Caco-2 (cell line): ENCODE results near the gene KNDC1. TPM values are rescaled to one million over a fixed set of nuclear protein-coding genes. Genes with fewer than 3 reads are reported as not detected.

Source experiments
- BruUV-seq: library from RNA; stranded (reverse); fragments of 400-500 nt; replicated peaks from 2 replicates; lab custom pipeline; 2021; lab: Mats Ljungman, UMichigan
- CTCF ChIA-PET: fragments of 300-600 bp; sonication (Branson Sonifier 250); formaldehyde crosslinking; loops from one replicate; lab custom pipeline; 2022; ENCODE audit warnings: antibody characterized with exemption; lab: Charles Lee
- POLR2A ChIA-PET: fragments of 300-600 bp; sonication (Branson Sonifier 250); formaldehyde crosslinking; loops from one replicate; lab custom pipeline; 2022; ENCODE audit warnings: antibody characterized with exemption; lab: Charles Lee
- DNase-seq, 2 experiments: peaks; one replicate each; pipeline versions ENCODE4 v3.0.0 to v3.0.0-alpha.2; 2020 to 2022
- H3K27me3 ChIP-seq: replicated peaks from 2 replicates; pipeline ENCODE4 v1.6.0; 2011; ENCODE audit warnings: low read length; ENCODE audit not compliant: control insufficient read depth, insufficient read depth
- H3K36me3 ChIP-seq: 2 replicates; pipeline ENCODE4 v1.5.1; 2011; ENCODE audit warnings: low read length; ENCODE audit not compliant: control insufficient read depth, insufficient read depth
- H3K4me1 ChIP-seq: fragments of 250-450 bp; sonication (Bioruptor Pico); 2 replicates; pipeline ENCODE4 v1.5.1; 2020; ENCODE audit warnings: mild to moderate bottlenecking
- H3K4me3 ChIP-seq: 2 replicates; pipeline ENCODE4 v1.5.1; 2011; ENCODE audit warnings: low read depth, mild to moderate bottlenecking, control low read depth, low read length
- H3K9me3 ChIP-seq: fragments of 250-450 bp; sonication (Bioruptor Pico); 2 replicates; pipeline ENCODE4 v1.5.1; 2020; ENCODE audit warnings: mild to moderate bottlenecking, moderate library complexity
- H3K27ac Mint-ChIP-seq: one replicate; pipeline ENCODE4 v1.8.0; 2022; ENCODE audit warnings: mixed read lengths; ENCODE audit not compliant: unreplicated experiment
- H3K27me3 Mint-ChIP-seq: one replicate; pipeline ENCODE4 v1.8.0; 2022; ENCODE audit warnings: mixed read lengths; ENCODE audit not compliant: insufficient read depth, unreplicated experiment
- H3K36me3 Mint-ChIP-seq: one replicate; pipeline ENCODE4 v1.8.0; 2022; ENCODE audit warnings: mild to moderate bottlenecking, mixed read lengths; ENCODE audit not compliant: insufficient read depth, unreplicated experiment
- H3K4me1 Mint-ChIP-seq: one replicate; pipeline ENCODE4 v1.8.0; 2022; ENCODE audit warnings: low read depth, mixed read lengths; ENCODE audit not compliant: unreplicated experiment
- H3K4me3 Mint-ChIP-seq: one replicate; pipeline ENCODE4 v1.8.0; 2022; ENCODE audit warnings: mild to moderate bottlenecking, moderate library complexity, mixed read lengths; ENCODE audit not compliant: unreplicated experiment
- H3K9me3 Mint-ChIP-seq: one replicate; pipeline ENCODE4 v1.8.0; 2022; ENCODE audit warnings: mixed read lengths; ENCODE audit not compliant: unreplicated experiment
- intact Hi-C: fragments of 100-400 bp; cut with micrococcal nuclease; formaldehyde crosslinking; loops from one replicate; pipeline ENCODE4 v1.10.0; 2022; ENCODE audit not compliant: unreplicated experiment
- total RNA-seq: library from RNA; stranded (reverse); gene quantifications from 2 replicates; pipeline ENCODE4 v1.2.3, GENCODE V29; 2022
- TF ChIP-seq, protein P1 (sequence below), 2 experiments: fragments of 200-600 bp in 1 of 2; IDR thresholded peaks; 1 replicate in 1 of 2; 2 replicates in 1 of 2; pipeline versions ENCODE4 v1.5.1 to v1.8.0; 2011 to 2022; ENCODE audit warnings: antibody characterized with exemption in 1 of 2, control low read depth in 1 of 2, inconsistent platforms in 1 of 2, low read depth in 1 of 2, low read length in 1 of 2, mild to moderate bottlenecking in 1 of 2, moderate library complexity in 1 of 2; ENCODE audit not compliant: insufficient read depth in 1 of 2, severe bottlenecking in 1 of 2, unreplicated experiment in 1 of 2

Gene KNDC1
- total RNA-seq, 1 experiment from 2014 or later = 3.2 TPM

DNA sequence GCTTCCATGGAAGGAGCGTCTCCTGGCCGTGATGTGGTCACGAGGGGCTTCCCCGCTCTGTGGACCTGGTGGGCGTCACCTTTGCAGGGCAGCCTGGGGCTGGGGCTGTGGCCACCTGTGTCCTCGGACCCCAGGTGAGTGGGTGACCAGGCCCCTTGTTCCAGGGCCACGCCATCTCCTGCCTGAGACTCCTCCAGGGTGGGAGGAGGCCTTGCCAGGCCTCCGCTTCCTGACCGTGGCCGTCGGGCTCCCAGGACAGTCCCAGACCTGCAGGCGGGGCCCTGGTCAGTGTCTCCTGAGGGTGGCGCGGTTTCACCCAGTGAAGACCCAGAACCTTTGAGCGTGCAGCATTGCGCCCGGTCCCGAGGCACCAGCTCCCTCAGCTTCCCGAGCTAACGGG lies 49.6 kb downstream of the KNDC1 start:
- POLR2A ChIA-PET = no interaction called here
- DNase-seq = no peak
- peaks cover 5% of the 10 kb centered on the region; the same call in 1 of the 2 replicates for H3K9me3 ChIP-seq
- Mint-ChIP-seq H3K27ac (no peak overlapping the region), H3K4me1 (no peaks in the 10 kb centered on the region), H3K36me3 (no peaks in the 10 kb centered on the region), H3K4me3 (no peak overlapping the region), H3K9me3 (no peaks in the 10 kb centered on the region), H3K27me3 (peaks cover 4% of the 10 kb centered on the region)
- H3K4me3 ChIP-seq = no peak overlapping the region
- no peaks in the 10 kb centered on the region for H3K36me3 ChIP-seq
- no peaks in the 10 kb centered on the region for H3K4me1 ChIP-seq
- CTCF ChIA-PET = interaction anchor here (0.7 kb wide), 1 partner anchor 16 kb away, joined by 9 read pairs; no protein-coding TSS in a partner anchor
- BruUV-seq = no TSS peak
- intact Hi-C loops = no loop called here
- TF ChIP-seq, protein P1, sequence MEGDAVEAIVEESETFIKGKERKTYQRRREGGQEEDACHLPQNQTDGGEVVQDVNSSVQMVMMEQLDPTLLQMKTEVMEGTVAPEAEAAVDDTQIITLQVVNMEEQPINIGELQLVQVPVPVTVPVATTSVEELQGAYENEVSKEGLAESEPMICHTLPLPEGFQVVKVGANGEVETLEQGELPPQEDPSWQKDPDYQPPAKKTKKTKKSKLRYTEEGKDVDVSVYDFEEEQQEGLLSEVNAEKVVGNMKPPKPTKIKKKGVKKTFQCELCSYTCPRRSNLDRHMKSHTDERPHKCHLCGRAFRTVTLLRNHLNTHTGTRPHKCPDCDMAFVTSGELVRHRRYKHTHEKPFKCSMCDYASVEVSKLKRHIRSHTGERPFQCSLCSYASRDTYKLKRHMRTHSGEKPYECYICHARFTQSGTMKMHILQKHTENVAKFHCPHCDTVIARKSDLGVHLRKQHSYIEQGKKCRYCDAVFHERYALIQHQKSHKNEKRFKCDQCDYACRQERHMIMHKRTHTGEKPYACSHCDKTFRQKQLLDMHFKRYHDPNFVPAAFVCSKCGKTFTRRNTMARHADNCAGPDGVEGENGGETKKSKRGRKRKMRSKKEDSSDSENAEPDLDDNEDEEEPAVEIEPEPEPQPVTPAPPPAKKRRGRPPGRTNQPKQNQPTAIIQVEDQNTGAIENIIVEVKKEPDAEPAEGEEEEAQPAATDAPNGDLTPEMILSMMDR (IDR thresholded peaks at IDR 0.05; ENCODE audit: insufficient read depth in 1 of 2, low read depth in 1 of 2, low read length in 1 of 2, severe bottlenecking in 1 of 2, unreplicated experiment in 1 of 2) = no peak
- H3K27me3 ChIP-seq = peaks cover 2% of the 10 kb centered on the region; the same call in 1 of the 2 replicates

DNA sequence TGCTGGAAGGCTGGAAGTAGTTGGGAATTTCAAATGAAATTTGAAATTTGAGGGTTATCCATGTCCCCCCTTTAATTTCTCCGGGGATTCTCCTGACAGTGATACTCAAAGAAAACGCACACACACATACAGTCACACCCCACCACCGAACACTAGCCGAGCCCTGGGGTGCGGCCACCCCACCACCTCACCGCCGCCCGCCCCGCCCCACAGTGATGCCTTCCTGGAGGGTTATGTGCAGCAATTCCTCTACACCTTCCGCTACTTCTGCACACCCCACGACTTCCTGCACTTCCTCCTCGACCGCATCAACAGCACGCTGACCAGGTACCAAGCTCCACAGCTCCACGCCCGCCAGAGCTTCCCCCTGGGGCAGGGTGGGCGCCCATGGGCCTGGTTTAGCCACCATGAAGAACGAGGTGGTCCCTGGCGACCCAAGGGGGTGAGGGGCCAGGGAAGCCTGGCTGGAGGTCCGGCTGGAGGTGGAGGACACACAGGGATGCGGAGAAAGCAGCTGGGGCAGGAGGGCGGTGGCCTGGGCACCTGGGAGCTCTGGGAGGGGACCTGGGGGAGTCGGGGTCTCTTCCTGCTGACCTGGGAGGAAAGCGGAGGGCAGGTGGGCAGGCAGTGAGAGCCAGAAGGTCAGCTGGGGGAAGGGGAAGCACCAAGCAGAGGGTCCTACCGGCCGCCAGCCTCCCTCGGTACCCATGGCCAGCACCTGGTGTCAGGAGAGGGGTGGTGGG lies 50.5 kb downstream of the KNDC1 start:
- no peak for DNase-seq
- Histone ChIP-seq H3K4me3 (no peak overlapping the region), H3K9me3 (peaks cover 5% of the 10 kb centered on the region; the same call in 1 of the 2 replicates), H3K4me1 (no peaks in the 10 kb centered on the region), H3K27me3 (peaks cover 2% of the 10 kb centered on the region; the same call in 1 of the 2 replicates), H3K36me3 (no peaks in the 10 kb centered on the region)
- POLR2A ChIA-PET = no interaction called here
- TF ChIP-seq, protein P1 (IDR thresholded peaks at IDR 0.05; ENCODE audit: insufficient read depth in 1 of 2, low read depth in 1 of 2, low read length in 1 of 2, severe bottlenecking in 1 of 2, unreplicated experiment in 1 of 2) = no peak
- Mint-ChIP-seq H3K4me3 (no peak overlapping the region), H3K36me3 (no peaks in the 10 kb centered on the region), H3K9me3 (no peaks in the 10 kb centered on the region), H3K27ac (no peak overlapping the region), H3K4me1 (no peaks in the 10 kb centered on the region), H3K27me3 (peaks cover 10% of the 10 kb centered on the region)
- BruUV-seq = no TSS peak
- CTCF ChIA-PET = interaction anchor here (0.7 kb wide), 1 partner anchor 15 kb away, joined by 9 read pairs; no protein-coding TSS in a partner anchor
- intact Hi-C loops = no loop called here

DNA sequence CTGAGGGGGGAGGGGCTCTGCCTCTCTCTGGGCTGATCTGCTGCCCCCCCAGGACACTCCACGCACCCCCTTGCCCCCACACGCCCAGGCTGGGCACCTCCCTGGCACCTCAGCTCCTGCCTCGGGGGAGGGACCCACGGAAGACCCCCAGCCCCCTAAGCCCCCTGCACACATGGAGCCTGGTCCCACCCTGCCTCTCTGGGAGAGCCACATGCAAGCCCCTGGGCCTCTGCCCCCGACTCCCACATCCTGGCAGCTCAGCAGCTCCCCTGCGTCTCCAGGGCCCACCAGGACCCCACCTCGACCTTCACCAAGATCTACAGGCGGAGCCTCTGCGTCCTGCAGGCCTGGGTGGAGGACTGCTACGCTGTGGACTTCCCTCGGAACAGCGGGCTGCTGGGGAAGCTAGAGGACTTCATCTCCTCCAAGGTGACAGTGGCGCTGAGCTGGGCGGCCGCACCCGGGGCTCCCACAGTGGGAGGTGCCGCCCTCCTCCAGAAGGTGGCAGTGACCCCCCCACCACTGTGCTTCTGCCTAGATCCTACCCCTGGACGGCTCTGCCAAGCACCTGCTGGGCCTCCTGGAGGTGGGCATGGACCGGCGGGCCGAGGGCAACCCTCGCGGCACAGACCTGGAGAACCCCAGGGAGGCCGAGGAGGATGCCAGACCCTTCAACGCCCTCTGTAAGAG lies 51.3 kb downstream of the KNDC1 start:
- Mint-ChIP-seq H3K27ac (no peak overlapping the region), H3K36me3 (peaks cover 5% of the 10 kb centered on the region), H3K27me3 (peaks cover 15% of the 10 kb centered on the region), H3K9me3 (no peaks in the 10 kb centered on the region), H3K4me1 (no peaks in the 10 kb centered on the region), H3K4me3 (no peak overlapping the region)
- CTCF ChIA-PET = no interaction called here
- POLR2A ChIA-PET = no interaction called here
- intact Hi-C loops = no loop called here
- Histone ChIP-seq H3K36me3 (no peaks in the 10 kb centered on the region), H3K9me3 (peaks cover 5% of the 10 kb centered on the region; the same call in 1 of the 2 replicates), H3K4me3 (no peak overlapping the region), H3K27me3 (peaks cover 3% of the 10 kb centered on the region; the same call in 1 of the 2 replicates), H3K4me1 (no peaks in the 10 kb centered on the region)
- TF ChIP-seq, protein P1 (IDR thresholded peaks at IDR 0.05; ENCODE audit: insufficient read depth in 1 of 2, low read depth in 1 of 2, low read length in 1 of 2, severe bottlenecking in 1 of 2, unreplicated experiment in 1 of 2) = no peak
- no TSS peak for BruUV-seq
- DNase-seq = no peak
